Renal cortex interstitium (tissue), 11 donors: ENCODE data around the gene TMEM132C. TPM values are rescaled to one million over a fixed set of nuclear protein-coding genes. Genes with fewer than 3 reads are reported as not detected.

Source experiments
- DNase-seq, 11 donors: peaks; one replicate each; pipeline ENCODE4 v3.0.0-alpha.2; 2013; ENCODE audit warnings: low read depth in 9 of 11, low spot score in 4 of 11; ENCODE audit errors: extremely low read depth in 1 of 11
- polyA plus RNA-seq, 3 donors: library from polyadenylated mRNA; unstranded; fragments of 120-200 nt; gene quantifications; one replicate each; pipeline ENCODE4 v1.2.1, GENCODE V29; 2013; ENCODE audit not compliant: insufficient read length in 3 of 3

TMEM132C gene
- polyA plus RNA-seq, 3 donors: 1.5 to 2.8 (median 1.8) TPM

- no peak for DNase-seq
Observed at GRCh38 chr12:128613837-128614590, 347.0 kb downstream of the TMEM132C start.

- no peak for DNase-seq
Observed at GRCh38 chr12:128617304-128617833, 350.4 kb downstream of the TMEM132C start.

GRCh38 chr12:128619263-128619662, 352.3 kb downstream of the TMEM132C start:
- no peak for DNase-seq

GRCh38 chr12:128621304-128621703, 354.3 kb downstream of the TMEM132C start:
- no peak for DNase-seq

- DNase-seq: no peak
Observed at GRCh38 chr12:128623748-128624147, 356.8 kb downstream of the TMEM132C start.

GRCh38 chr12:128626808-128627320, 359.9 kb downstream of the TMEM132C start:
- DNase-seq: no peak

GRCh38 chr12:128627659-128628058, 360.7 kb downstream of the TMEM132C start:
- DNase-seq: no peak

- no peak for DNase-seq
Observed at GRCh38 chr12:128629979-128630378, 363.0 kb downstream of the TMEM132C start.

- no peak for DNase-seq
Observed at GRCh38 chr12:128637642-128638606, 371.0 kb downstream of the TMEM132C start.

- DNase-seq: no peak
Observed at GRCh38 chr12:128639089-128639488, 372.1 kb downstream of the TMEM132C start.

- DNase-seq: no peak
Observed at GRCh38 chr12:128643155-128643554, 376.2 kb downstream of the TMEM132C start.

GRCh38 chr12:128644664-128645296, 377.8 kb downstream of the TMEM132C start:
- DNase-seq: no peak

GRCh38 chr12:128649902-128650301, 382.9 kb downstream of the TMEM132C start:
- no peak for DNase-seq

- no peak for DNase-seq
Observed at GRCh38 chr12:128652136-128652751, 385.3 kb downstream of the TMEM132C start.

- DNase-seq: no peak
Observed at GRCh38 chr12:128654468-128654867, 387.5 kb downstream of the TMEM132C start.

GRCh38 chr12:128657378-128657777, 390.4 kb downstream of the TMEM132C start:
- no peak for DNase-seq

- DNase-seq: no peak
Observed at GRCh38 chr12:128660532-128661225, 393.7 kb downstream of the TMEM132C start.

GRCh38 chr12:128661226-128661569, 394.2 kb downstream of the TMEM132C start:
- no peak for DNase-seq
